ENCODE results near the gene PARD3B.

Gene PARD3B

DNA sequence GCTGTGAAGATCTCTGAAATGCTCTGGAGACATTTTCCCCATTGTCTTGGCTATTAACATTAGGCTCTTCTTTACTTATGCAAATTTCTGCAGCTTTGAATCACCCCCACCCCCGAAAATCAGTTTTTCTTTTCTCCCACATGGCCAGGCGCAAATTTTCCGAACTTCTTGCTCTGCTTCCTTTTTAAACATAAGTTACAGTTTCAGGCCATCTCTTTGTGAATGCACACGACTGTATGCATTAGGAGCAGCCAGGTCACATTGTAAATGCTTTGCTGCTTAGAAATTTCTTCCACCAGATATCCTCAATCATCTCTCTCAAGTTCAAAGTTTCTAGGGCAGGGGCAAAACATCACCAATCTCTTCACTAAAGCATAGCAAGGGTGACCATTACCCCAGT, 106.8 kb downstream of the PARD3B start:
- DNase-seq (ENCODE audit: low read depth), result no peak
- no peak overlapping the region for H3K4me3 ChIP-seq (ENCODE audit: low read length)
- TF ChIP-seq, protein P1, sequence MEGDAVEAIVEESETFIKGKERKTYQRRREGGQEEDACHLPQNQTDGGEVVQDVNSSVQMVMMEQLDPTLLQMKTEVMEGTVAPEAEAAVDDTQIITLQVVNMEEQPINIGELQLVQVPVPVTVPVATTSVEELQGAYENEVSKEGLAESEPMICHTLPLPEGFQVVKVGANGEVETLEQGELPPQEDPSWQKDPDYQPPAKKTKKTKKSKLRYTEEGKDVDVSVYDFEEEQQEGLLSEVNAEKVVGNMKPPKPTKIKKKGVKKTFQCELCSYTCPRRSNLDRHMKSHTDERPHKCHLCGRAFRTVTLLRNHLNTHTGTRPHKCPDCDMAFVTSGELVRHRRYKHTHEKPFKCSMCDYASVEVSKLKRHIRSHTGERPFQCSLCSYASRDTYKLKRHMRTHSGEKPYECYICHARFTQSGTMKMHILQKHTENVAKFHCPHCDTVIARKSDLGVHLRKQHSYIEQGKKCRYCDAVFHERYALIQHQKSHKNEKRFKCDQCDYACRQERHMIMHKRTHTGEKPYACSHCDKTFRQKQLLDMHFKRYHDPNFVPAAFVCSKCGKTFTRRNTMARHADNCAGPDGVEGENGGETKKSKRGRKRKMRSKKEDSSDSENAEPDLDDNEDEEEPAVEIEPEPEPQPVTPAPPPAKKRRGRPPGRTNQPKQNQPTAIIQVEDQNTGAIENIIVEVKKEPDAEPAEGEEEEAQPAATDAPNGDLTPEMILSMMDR (conservative IDR thresholded peaks at IDR 0.05; ENCODE audit: low read depth, low read length), result no peak

DNA sequence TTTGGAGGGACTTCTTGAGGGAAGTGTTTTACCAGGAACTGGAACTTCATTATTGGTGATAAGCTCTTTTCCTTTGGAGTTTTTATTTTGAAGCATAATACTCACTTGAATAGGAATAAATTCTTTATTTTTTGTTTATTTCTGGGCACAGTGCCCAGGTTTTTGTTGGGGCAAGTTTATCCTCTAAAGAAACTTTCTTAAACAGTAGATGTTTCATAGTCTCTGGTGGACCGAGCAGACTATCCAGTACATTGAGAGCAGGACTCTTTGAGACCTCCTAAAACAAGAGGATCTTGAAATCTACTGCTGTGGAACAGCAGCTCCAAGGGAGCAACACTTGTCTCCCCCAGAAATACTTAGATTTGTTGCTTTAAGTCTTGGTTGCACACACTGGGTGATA, 109.4 kb downstream of the PARD3B start:
- TF ChIP-seq, protein P1 (conservative IDR thresholded peaks at IDR 0.05; ENCODE audit: low read depth, low read length), result no peak
- DNase-seq (ENCODE audit: low read depth), result no peak
- H3K4me3 ChIP-seq (ENCODE audit: low read length), result no peak overlapping the region

DNA sequence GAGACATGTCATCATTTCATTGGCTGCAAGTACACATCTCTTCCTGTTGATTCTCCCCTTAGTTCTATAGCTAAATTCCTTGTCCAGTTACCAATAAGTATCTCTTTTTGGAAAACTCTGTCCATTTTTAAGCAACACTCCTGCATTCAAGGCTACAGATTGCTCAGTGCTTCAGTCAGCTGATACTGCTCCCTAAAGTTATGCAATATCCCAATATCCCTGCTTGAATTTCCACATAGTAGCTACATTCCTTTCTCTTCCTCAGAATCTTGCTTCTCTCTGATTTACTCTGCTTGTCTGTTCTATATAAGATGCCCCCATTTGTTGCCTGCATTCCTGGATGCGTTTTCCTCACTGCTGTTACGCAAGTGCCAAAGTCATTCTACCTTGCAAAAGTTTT, 109.8 kb downstream of the PARD3B start:
- TF ChIP-seq, protein P1 (conservative IDR thresholded peaks at IDR 0.05; ENCODE audit: low read depth, low read length), result no peak
- H3K4me3 ChIP-seq (ENCODE audit: low read length), result no peak overlapping the region
- no peak for DNase-seq (ENCODE audit: low read depth)

DNA sequence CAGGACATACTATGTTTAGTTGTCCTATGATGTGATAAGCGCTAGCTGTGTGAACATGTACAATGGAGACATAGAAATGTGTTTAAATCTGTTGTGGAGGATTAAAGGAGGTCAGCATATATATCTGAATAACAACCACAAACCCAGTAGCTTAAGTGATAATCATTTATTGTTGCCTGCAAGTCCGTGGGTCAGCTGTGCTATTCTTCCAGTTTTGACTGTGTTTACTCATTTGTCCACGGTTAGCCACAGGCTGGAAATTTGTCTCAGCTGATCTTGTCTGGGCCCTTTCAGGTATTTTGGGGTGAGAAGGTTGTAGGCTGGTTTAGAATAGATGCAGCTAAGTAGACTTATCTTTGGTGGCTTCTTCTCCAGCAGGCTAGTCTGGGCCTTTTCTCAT, 110.4 kb downstream of the PARD3B start:
- no peak for DNase-seq (ENCODE audit: low read depth)
- TF ChIP-seq, protein P1 (conservative IDR thresholded peaks at IDR 0.05; ENCODE audit: low read depth, low read length), result no peak
- H3K4me3 ChIP-seq (ENCODE audit: low read length), result no peak overlapping the region

DNA sequence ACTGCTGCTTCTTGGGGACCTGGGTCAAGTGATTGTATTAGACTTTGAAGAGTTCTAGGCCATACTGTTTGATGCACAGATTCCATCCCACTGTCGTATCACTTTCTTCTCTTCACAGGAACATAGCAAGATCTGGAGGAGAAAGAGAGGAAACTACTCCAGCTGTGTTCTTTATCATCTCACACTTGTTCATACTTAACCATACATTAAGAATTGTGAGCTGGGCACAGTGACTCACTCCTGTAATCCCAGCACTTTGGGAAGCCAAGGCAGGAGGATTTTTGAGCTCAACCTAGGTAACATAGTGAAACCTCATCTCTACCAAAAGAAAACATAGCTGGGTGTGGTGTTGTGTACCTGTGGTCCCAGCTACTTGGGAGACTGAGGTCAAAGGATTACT, 111.7 kb downstream of the PARD3B start:
- DNase-seq (ENCODE audit: low read depth), result no peak
- H3K4me3 ChIP-seq (ENCODE audit: low read length), result no peak overlapping the region
- TF ChIP-seq, protein P1 (conservative IDR thresholded peaks at IDR 0.05; ENCODE audit: low read depth, low read length), result no peak

DNA sequence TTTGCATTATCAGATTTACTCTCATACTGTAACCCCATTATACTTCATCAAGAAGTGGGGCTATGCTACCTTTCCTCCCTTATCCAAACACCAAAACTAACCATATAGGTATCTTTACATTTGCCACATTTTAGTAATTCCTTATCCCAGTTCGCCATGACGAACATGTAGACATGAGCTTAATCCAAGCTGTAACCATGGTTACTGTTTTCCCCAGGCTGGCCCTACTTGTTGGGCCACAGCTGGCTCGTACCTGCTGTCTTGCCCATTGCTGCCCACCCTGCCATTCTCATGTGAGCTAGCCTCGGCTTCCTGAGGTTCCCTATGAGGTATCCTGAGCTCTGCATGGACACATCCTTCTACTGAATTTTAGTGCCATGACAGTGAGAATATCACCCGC, 117.7 kb downstream of the PARD3B start:
- no peak overlapping the region for H3K4me3 ChIP-seq (ENCODE audit: low read length)
- DNase-seq (ENCODE audit: low read depth), result no peak
- TF ChIP-seq, protein P1 (conservative IDR thresholded peaks at IDR 0.05; ENCODE audit: low read depth, low read length), result no peak

DNA sequence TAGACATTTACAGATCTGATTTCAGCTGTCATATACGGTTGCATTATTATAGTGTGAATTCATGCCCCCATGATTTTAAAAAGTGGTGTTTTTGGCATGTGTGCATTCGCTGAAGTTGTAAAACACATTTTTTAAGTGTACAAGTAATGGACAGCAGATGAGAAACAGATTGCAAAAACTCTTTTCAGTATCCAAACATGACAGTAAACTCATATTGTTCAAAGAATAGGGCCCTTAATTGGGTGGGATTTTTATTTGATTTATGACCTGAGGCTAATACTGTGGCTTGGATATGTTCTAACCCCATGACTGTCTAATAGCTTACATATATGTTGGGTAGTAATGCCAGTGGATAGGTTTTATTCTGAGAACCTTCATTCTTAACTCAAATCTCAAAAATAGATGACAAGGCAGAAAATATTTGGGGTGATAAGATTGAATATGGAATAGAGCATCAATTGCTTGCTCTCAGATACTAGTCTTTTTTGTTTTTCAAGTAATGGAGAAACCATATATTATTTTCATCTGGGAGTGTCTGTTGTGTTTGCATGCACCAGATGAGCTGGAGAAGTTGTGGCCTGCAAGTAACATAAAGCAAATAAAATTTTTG, 118.6 kb downstream of the PARD3B start:
- no peak for DNase-seq (ENCODE audit: low read depth)
- TF ChIP-seq, protein P1 (conservative IDR thresholded peaks at IDR 0.05; ENCODE audit: low read depth, low read length), result no peak
- H3K4me3 ChIP-seq (ENCODE audit: low read length), result no peak overlapping the region

Data from retinal pigment epithelial cell (primary cell).